Measurements from ENCODE around the gene PDE9A. TPM values are rescaled to one million over a fixed set of nuclear protein-coding genes. Genes with fewer than 3 reads are reported as not detected.

PDE9A gene
- total RNA-seq, 1 donor from 2014 or later, result 20.7 TPM

DNA sequence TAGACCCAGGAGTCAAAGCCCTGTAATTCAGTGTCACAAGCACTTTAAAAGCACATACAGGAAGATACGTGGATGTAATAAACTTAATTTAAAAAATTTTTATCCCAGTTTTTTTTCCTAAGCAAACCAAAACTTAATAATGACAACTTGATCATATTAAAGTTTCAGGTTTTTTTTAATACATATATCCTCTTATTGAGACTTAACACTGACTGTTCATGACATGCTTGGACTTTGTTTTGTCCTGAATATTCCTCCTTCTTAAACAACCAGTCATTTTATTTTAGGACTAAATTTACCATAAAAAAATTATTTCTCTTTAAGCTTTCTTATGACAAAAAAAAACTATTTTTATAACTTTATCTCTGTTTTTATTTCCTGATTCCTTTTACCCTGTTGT, 161.8 kb downstream of the PDE9A start:
- TF ChIP-seq, protein P1, sequence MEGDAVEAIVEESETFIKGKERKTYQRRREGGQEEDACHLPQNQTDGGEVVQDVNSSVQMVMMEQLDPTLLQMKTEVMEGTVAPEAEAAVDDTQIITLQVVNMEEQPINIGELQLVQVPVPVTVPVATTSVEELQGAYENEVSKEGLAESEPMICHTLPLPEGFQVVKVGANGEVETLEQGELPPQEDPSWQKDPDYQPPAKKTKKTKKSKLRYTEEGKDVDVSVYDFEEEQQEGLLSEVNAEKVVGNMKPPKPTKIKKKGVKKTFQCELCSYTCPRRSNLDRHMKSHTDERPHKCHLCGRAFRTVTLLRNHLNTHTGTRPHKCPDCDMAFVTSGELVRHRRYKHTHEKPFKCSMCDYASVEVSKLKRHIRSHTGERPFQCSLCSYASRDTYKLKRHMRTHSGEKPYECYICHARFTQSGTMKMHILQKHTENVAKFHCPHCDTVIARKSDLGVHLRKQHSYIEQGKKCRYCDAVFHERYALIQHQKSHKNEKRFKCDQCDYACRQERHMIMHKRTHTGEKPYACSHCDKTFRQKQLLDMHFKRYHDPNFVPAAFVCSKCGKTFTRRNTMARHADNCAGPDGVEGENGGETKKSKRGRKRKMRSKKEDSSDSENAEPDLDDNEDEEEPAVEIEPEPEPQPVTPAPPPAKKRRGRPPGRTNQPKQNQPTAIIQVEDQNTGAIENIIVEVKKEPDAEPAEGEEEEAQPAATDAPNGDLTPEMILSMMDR (IDR thresholded peaks at IDR 0.05; ENCODE audit: unreplicated experiment), result no peak
- H3K4me1 Mint-ChIP-seq (ENCODE audit: unreplicated experiment), result peaks cover 14% of the 10 kb centered on the region
- no peak overlapping the region for H3K27ac Mint-ChIP-seq (ENCODE audit: unreplicated experiment)
- H3K27me3 Mint-ChIP-seq (ENCODE audit: unreplicated experiment), result peaks cover 4% of the 10 kb centered on the region
- no peak for DNase-seq (ENCODE audit: low spot score)
- H3K36me3 Mint-ChIP-seq (ENCODE audit: low read depth, unreplicated experiment), result peaks cover 4% of the 10 kb centered on the region
- H3K9me3 Mint-ChIP-seq (ENCODE audit: unreplicated experiment), result no peaks in the 10 kb centered on the region
- H3K4me3 Mint-ChIP-seq (ENCODE audit: unreplicated experiment), result no peak overlapping the region

DNA sequence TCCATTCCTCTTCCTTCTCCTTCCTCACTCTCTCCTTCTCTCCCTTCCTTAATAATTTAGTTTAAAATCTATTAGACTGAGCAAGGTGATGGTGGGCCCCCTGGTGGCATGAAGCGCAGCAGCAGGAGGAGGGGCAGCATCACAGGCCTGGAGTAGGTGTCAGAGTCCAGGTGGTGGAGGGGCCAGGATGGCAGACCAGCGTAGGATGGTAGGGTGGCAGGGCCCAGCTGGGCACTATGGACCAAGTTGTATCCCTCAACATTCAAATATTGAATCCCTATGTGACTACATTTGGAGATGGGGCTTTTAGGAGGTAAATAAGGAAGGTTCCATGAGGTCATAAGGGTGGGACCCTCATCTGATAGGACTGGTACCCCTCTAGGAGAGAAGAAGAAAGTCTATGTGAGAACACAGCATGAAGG, 164.9 kb downstream of the PDE9A start:
- no peak overlapping the region for H3K27ac Mint-ChIP-seq (ENCODE audit: unreplicated experiment)
- TF ChIP-seq, protein P1 (IDR thresholded peaks at IDR 0.05; ENCODE audit: unreplicated experiment), result peak; percentile 71
- H3K9me3 Mint-ChIP-seq (ENCODE audit: unreplicated experiment), result no peaks in the 10 kb centered on the region
- no peak overlapping the region for H3K4me3 Mint-ChIP-seq (ENCODE audit: unreplicated experiment)
- H3K36me3 Mint-ChIP-seq (ENCODE audit: low read depth, unreplicated experiment), result peaks cover 4% of the 10 kb centered on the region
- peaks cover under 1% of the 10 kb centered on the region for H3K4me1 Mint-ChIP-seq (ENCODE audit: unreplicated experiment)
- peaks cover 4% of the 10 kb centered on the region for H3K27me3 Mint-ChIP-seq (ENCODE audit: unreplicated experiment)
- peak; percentile 61 for DNase-seq (ENCODE audit: low spot score)

DNA sequence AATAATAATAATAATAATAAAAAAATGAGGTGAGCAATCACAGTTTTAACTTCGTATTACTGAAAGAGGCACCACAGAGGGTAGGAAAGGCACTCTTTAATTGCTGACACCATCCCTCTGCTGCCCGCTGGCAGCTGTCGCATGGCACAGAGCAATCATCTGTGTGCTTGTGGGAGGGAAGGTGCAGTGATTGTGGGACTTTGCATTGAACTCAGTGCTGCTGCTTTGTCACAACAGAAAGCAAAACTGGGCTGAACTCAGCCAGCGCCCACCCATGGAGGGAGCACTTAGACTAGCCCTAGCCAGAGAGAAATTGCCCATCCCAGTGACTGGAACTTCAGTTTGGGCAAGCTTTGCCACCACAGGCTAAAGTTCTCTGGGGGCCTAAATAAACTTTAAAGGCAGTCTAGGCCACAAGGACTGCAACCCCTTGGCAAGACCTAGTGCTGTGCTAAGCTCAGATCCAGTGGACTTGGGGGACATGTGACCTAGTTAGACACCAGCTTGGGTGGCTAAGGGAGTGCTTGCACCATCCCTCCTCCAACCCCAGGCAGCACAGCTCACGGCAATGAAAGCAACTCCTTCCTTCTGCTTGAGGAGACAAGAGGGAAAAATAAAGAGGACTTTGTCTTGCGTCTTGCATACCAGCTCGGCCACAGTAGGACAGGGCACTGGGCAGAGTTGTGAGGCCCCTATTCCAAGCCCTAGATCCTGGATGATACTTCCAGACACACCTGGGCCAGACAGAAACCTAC, 166.6 kb downstream of the PDE9A start:
- peaks cover 4% of the 10 kb centered on the region for H3K27me3 Mint-ChIP-seq (ENCODE audit: unreplicated experiment)
- no peak overlapping the region for H3K27ac Mint-ChIP-seq (ENCODE audit: unreplicated experiment)
- TF ChIP-seq, protein P1 (IDR thresholded peaks at IDR 0.05; ENCODE audit: unreplicated experiment), result no peak
- no peak for DNase-seq (ENCODE audit: low spot score)
- H3K4me3 Mint-ChIP-seq (ENCODE audit: unreplicated experiment), result no peak overlapping the region
- H3K4me1 Mint-ChIP-seq (ENCODE audit: unreplicated experiment), result no peaks in the 10 kb centered on the region
- no peaks in the 10 kb centered on the region for H3K9me3 Mint-ChIP-seq (ENCODE audit: unreplicated experiment)
- H3K36me3 Mint-ChIP-seq (ENCODE audit: low read depth, unreplicated experiment), result peaks cover 4% of the 10 kb centered on the region

DNA sequence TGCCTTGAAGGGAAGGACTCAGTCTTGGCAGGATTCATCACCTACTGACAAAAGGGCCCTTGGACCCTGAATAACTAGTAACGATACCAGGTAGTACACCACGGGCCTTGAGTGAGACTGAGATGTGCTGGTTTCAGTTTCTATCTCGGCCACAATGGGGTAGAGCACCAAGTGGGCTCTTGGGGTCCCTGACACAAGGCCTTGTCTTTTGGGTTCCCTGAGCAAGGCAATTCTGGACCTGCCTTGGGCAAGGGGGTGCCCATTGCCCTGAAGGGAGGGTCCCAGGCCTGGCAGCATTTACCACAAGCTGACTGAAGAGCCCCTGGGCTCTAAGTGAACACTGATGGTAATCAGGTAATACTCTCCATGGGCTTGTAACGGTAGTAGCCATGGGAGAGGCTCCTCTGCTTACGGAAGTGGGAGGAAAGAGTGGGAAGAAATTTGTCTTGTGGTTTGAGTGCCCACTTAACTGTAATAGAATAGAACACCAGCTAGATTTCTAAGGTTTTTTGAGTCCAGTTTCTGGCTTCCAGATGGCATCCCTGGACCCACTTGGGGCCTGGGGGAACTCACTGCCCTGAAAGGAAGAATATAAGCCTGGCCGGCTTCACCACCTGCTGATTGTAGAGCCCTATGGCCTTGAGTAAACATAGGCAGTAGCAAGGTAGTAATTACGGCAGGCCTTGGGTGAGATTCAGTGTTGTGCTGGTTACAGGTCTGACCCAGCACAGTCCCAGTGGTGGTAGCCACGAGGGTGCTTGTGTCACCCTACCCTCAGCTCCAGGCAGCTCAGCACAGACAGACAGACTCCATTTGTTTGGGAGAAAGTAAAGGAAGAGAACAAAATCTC, 167.4 kb downstream of the PDE9A start:
- no peak overlapping the region for H3K27ac Mint-ChIP-seq (ENCODE audit: unreplicated experiment)
- TF ChIP-seq, protein P1 (IDR thresholded peaks at IDR 0.05; ENCODE audit: unreplicated experiment), result no peak
- H3K9me3 Mint-ChIP-seq (ENCODE audit: unreplicated experiment), result peaks cover 5% of the 10 kb centered on the region
- H3K27me3 Mint-ChIP-seq (ENCODE audit: unreplicated experiment), result peaks cover 4% of the 10 kb centered on the region
- H3K4me1 Mint-ChIP-seq (ENCODE audit: unreplicated experiment), result no peaks in the 10 kb centered on the region
- peaks cover 9% of the 10 kb centered on the region for H3K36me3 Mint-ChIP-seq (ENCODE audit: low read depth, unreplicated experiment)
- no peak overlapping the region for H3K4me3 Mint-ChIP-seq (ENCODE audit: unreplicated experiment)
- no peak for DNase-seq (ENCODE audit: low spot score)

Other genes starting within 250 kb of the PDE9A start
- gene UBASH3A, start 249.7 kb upstream of the PDE9A start, total RNA-seq (ENCODE audit: unreplicated experiment), result not detected
- gene RSPH1, start 157.4 kb upstream of the PDE9A start, total RNA-seq (ENCODE audit: unreplicated experiment), result 0.82 TPM
- gene SLC37A1, start 139.8 kb upstream of the PDE9A start, total RNA-seq (ENCODE audit: unreplicated experiment), result 12.3 TPM
- 14.3 TPM for gene WDR4, start 225.9 kb downstream of the PDE9A start, total RNA-seq (ENCODE audit: unreplicated experiment)
- 28.1 TPM for gene NDUFV3, start 239.7 kb downstream of the PDE9A start, total RNA-seq (ENCODE audit: unreplicated experiment)

Data from endothelial cell (in vitro differentiated cells).